ENCODE data around the gene SP6.

Gene SP6

DNA sequence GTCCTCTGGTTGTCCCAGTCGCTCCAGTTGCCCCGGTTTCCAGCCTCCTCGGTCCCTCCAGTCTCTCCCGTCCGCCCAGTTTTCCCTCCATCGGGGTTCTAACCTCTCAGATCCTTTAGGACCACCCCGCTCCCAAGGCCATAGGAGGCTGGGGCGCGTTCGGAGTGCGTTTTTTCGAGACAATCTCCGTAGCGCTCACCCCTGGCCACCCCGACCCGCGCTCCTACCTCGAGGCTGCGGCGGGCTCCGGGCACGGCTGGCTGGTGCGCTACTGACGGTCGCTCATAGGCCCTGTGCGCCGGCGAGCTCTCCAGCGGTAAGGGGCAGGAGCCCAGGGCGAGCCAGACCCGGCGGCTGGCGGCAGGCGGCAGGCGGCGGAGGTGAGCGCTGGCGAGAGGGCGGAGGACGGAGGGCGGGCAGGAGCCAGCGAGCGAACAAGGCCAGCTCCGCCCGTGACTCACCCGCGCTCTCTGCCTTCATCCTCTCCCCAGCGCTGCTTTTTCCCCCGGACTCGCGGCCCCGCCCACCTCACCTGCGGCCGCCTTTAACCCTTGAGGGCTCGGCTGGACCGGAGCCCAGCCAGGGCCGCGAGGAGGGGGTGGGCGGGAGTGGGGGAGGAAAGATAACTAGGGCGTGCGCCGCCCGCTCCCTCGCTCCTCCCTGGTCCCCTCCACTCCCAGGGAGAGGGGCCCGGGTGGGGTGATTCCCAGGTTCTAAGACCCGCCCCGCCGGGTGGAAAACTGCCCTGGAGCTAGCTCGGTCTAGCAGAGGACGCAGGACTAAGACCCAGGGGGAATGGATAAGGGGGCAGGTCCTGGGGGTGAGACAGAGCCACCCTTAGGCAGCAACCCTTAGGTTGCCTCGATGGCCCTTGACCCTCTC is at the start of gene SP6:
SP6 (minus strand) TSS at position 472 of the 882 bp plus-strand sequence. CDS start 2,734 bp downstream, outside the sequence.
- FAIRE-seq (no peak), DNase-seq (ENCODE audit: low spot score) (peak; percentile 69)

DNA sequence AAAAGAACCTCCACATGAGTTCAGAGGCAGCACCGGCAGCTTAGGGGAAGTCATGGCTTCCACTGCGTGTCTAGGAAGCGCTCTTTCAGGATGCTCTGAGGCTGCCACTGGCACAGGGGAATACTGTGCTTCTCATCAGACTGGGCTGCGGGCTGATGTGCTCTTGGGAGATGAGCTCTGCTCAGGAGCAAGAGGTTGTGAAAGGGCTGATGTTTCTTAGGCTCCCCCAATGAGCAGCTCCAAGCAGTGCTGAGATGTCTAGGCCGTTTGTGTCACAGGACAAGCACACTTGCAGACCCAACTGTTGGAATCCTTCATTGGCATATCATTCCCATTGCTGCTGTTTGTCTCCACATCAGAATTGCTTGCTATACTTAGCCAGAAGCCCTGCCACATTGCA is 48.7 kb upstream of the SP6 start:
- FAIRE-seq = no peak
- DNase-seq (ENCODE audit: low spot score) = no peak

DNA sequence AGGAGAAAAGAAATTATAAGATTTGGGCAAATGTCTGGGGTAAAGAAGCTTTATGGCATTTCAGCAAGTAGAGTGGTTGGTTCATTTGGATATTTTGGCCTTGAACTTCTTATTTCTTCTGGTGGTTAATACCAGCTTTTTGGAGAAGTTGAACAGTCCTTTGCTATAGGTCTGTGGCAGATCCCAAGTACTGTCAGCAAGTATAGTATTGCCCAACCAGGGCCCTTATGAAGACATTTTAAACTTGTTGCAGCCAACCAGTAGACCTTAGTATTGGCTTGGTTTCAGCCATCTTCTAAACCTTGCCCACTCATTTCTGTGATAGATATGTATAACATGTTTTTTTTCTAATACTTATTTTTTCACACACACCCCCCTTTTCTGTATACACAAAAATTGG is 47.3 kb upstream of the SP6 start:
- no peak for DNase-seq (ENCODE audit: low spot score)
- FAIRE-seq = no peak

DNA sequence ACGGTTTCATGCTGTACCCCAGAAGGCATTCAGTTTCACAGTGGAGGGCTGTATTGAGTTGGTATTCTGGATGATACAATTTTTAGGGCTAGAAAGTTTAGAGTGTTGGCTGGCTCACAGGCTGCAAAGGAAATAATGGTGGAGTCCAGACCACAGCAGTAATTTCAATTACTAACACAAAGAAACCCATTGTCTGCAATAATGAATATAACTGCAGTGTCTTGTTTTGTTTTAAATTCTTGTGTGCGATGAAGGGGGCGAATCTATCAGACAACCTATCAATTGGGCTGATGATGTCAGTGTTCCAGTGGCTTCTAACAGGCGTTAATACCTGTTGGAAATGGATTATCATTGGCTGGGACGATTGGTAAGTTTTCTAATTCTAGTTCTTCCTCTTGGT is 46.6 kb upstream of the SP6 start:
- DNase-seq (ENCODE audit: low spot score) (no peak), FAIRE-seq (no peak)

DNA sequence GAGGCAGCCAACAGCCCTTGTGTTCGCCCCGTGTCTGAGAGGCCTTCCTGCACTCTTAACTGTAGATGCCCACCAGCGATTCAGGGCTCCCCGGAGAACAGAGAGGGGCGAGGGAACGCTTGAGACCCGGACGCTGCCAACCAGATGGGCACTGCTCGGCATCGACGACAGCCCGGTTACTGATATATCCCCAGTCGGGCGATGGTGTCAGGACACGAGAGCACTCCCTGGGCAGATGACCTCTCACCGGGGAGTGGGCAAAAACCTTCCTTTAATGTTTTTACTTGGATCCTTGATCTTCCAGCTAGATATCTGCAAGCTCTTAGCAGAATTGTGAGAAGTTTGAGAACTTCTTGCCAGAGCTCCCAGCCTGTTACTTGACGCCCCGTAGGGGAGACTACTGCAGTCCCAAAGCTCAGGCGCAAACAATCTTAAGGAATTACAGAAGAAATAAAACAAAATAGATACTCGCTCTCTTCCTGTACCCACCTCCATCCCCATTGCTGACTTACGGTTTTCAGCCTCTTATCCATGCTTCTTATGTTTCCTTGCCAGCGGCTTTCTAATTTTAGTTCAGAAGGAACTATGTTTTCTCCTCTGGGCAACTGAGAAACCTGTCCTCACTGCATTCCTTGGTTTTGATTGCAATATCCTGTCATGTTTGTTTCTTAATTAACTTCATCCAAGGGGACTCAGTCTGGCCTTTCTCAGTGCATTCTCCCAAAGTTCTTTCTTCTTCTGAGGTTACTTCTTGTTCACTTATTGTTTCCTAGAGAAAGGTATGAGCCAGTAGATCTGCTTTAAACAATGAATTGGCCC is 45.9 kb upstream of the SP6 start:
- DNase-seq (ENCODE audit: low spot score) (no peak), FAIRE-seq (no peak)

DNA sequence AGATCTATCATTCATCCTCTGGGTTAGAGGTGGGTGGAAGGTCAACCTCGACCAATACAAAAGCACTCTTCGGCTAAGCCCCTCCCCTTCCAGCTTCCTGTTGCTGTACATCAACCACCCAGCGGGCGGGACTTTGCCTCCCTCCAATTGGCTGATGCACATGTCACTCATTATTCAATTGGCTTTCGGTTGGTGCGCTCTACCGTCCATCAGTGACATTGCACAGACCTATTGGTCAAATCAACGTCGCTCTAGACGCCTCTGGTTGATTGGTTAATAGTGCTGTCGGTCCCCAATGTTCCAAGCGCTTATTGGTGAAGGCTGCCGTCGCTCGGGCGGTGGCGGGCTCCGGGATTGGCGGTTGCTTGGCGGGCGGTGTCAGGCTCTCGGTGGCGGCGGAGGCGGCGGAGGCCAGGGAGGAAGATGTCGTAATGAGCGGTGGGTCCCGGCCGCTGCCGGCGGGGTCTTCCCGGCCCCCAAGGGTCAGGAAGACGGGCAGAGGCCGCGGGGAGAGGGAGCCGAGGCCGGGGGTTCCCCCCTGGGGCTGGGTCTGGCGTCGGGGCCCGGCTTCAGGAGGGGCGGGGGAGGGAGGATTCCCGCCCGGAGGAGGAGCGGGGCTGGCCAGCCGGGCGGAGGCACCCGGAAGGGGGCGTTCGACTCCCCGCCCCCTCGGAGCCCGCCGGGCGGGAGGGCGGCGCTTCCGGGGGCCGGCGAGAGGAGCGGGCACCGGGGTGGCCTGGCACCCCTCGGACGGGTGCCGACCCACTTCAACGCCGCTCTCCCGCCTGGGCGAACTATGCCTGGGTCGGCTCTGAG is 45.1 kb upstream of the SP6 start, which contains the start of gene SP2:
SP2 (plus strand) TSS at position 381 of the 816 bp plus-strand sequence; CDS start at position 432, 51 bp downstream.
- FAIRE-seq = peak; percentile 91
- peak; percentile 100 for DNase-seq (ENCODE audit: low spot score)

DNA sequence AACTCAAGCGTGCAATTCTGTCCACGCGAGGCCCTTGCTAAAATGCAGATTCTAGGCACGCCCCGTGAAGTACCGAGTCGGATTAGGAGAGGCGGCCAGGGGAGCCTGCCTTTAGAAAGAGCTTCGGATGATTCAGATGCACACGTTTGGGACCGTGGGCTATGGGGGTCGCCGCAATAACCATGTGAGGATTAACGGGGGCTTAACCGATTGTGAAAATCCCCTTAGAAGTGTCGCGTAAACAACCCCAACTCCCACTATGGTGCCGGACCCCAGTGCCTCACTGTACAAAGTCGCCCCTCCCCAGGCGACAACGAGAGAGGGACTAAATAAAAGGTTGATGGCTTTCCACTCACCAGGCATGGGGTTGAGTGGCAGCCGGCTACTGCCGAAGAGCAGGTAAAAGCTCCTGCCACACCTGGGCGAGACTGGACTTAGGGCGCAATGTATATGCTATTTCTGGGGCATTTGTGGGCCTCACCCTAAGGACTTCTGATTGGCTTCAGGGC is 44.4 kb upstream of the SP6 start:
- FAIRE-seq = no peak
- no peak for DNase-seq (ENCODE audit: low spot score)

DNA sequence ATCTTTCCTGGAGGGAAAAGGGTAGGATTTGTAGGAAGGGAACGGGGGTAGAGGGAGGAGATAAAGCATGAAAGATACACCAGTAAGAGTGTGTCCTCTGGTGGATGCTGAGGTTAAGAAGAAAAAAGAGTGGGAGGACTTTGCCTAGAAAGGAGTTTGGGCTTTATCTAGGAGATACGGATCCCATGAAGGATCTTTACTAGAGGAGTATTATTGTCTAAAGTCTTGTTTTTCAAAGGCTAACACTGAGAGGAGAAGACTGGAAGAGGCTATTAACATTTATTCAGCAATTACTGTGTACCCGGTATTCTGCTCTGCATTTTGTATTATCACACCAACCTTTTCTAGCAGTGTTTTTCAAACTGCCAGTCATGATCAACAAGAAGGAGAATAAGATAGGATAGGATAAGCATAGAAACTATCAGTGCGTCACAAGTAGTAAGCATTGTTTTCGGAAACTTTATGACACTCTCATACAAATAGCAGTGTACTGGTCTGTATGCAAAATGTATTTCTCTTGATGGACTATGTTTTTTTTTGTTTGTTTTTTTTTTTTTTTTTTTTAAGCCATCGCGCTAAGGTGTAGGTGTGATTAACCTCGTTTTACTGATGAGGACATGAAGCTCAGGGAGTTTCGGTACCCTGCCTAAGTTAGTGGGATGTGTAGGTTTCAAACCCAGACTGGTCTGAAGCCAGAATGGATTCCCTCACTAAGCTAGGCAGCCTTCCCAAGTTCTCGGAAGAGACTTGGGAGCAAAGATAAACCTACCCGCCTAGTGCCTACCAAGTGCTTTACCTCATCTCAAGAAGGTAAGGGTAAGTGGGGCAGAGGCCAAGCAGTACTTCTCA is 43.8 kb upstream of the SP6 start:
- FAIRE-seq (no peak), DNase-seq (ENCODE audit: low spot score) (no peak)

DNA sequence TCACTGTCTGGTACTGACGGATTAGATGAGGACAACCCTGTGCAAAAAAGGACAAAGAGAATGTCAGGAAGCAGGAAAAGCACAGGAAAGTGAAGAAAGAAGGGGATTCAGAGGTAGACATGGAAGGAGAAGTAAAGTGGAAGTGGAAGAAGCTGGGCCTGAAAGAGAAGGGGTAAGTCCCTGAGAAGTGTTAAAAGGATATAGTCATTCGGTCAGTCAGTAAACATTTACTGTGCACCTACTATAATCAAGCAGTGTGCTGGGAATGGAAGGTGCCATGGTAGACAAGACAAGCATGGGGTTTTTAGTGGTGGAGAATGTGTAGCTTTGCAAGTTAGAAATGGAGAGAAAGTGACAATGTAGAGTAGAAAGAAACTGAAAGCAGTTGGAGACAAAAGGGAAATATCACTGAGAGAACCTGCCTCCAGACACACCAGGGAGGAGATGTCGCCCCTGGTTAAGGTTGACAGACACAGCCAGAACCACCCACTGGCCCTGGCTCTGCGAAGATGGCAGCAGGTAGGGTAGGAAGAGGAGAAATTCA is 40.7 kb upstream of the SP6 start:
- DNase-seq (ENCODE audit: low spot score) = no peak
- no peak for FAIRE-seq

DNA sequence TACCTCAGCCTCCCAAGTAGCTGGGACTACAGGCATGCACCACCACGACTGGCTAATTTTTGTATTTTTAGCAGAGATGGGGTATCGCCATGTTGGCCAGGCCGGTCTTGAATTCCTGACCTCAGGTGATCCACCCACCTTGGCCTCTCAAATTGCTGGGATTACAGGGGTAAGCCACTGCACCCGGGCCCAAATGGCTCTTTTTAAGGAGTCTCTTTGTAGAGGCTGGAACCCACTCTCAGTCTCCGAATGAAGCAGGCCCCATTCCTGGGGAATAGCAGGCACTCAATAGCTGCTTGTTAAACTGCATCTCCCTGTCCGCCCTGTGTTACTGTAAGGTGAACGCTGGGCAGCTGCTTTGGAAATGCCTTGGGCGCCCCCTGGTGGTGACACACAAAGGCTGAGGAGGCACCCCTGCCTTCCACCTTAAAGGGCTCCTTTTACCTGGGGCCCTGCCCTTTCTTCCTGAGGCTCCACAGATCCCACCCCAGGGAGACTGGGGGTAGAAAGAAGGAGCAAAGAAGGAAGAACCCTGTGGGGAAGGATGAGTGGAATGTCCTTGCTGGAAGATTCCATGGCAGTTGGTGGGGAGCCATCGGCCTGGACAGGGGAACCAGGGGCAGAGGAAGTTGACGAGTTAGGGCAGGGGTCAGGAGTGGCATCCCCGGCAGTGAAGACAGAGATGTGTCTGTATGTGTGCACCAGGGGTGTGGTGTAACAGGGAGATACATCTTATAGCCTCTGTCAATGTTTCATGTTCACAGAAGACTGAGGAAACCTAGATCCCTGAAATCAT is 39.0 kb upstream of the SP6 start:
- FAIRE-seq = no peak
- DNase-seq (ENCODE audit: low spot score) = peak; percentile 64

DNA sequence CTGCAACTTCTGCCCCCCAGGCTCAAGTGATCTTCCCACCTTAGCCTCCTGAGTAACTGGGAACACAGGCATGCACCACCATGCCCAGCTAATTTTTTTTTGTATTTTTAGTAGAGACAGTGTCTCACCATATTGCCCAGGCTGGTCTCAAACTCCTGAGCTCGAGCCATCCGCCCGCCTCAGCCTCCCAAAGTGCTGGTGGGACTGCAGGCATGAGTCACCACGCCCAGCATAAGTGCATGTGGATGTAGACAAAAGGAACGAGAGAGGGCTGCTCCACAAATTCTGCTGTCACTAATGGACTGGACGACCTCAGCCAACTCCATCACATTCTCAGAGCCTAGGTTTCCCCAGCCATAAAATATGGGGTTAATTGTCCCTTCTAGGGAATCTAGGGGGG is 37.3 kb upstream of the SP6 start:
- DNase-seq (ENCODE audit: low spot score) = no peak
- FAIRE-seq = no peak

DNA sequence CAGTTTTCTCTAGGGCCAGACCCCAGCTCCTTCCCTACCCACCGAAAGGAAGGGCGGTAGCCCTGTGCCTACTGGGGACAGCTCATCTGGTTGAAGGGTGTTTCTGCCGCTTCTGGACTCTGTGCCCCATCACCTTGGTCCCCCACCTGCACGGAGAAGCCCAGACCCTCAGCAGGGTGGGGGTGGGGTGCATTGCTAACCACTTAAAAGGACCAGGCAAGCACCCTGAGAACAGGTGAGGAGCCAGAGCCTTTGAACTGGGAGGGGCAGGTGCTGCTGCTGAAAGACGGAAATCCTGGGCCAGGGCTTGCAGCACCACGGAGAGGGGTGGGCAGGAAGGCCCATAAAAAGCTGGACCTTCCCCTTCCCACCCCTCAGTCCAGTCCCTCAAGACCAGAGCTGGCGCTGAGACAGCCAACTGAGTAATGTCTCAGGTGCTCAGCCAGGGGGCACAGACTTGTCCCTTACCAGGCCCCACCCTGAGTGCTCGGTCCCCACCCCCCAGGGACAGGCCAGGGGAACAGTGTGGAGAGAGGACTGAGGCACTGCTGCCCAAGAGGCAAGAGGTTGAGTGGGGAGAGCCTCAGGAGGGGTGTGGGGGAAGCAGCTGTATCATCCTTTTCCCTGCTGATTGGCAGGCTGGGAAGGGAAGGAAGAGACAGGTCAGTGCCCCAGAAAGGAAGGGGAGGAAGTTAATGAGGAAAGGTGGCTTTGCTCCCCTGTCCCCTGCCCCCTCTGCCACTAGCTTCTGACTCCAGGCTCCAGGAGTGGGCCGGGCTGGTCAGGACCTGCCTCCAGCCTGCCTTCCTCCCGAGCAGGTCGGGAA is 34.2 kb upstream of the SP6 start:
- no peak for FAIRE-seq
- DNase-seq (ENCODE audit: low spot score) = no peak

DNA sequence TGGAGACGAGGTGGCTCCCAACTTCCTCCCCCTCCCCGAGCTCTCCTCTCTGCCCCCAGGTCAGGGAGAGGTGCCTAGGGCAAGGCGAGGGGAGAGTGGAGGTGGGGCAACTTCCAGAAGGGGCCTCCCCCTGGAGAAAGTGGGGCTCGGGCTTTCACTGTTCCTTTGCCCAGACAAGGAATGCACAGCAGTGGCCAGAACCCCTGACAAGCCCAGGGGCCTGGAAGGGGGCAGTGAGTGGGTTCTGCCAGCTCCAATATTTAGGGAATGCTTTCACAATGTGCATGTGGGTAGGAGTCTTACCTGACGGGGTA is 33.4 kb upstream of the SP6 start:
- FAIRE-seq (no peak), DNase-seq (ENCODE audit: low spot score) (no peak)

DNA sequence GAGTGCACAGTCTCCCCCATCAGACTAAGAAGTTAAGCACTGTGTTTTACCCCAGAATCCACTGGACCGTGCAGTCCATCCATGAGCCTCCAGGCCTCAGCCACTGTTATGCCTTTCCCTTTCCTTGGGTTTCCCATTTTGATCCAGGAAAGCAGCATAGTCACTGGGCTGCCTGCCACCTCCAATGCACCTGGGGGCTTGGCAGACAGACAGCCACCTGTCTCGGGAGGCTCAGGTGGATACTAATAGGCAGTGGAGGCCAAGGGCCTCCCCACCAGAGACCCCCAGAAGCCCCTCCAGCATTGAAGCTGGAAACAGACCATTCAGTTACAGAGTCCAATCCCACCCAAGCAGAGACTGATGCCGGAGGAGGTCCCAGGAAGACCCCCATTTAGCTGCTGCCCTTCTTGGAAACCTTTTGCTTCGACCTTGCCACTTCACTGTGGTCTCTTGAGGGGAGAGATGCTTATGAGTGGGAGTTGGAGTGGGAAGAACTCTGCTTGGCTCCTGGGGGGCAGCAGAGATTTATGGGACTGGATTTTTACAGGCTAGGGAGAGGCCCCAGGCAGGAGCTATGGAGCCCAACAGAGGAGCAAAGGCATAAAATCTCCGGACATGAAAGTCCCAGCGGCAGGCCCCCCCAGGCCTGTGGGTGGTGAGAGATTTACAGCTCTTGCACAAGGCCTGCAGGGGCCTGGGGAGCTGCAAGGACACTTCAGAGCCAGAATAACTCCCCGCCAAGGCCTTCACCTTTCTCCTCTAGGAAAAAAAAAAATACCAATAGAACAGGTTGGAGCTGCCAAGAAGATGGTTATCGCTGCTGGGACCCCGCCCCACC is 32.8 kb upstream of the SP6 start:
- DNase-seq (ENCODE audit: low spot score) (no peak), FAIRE-seq (no peak)

DNA sequence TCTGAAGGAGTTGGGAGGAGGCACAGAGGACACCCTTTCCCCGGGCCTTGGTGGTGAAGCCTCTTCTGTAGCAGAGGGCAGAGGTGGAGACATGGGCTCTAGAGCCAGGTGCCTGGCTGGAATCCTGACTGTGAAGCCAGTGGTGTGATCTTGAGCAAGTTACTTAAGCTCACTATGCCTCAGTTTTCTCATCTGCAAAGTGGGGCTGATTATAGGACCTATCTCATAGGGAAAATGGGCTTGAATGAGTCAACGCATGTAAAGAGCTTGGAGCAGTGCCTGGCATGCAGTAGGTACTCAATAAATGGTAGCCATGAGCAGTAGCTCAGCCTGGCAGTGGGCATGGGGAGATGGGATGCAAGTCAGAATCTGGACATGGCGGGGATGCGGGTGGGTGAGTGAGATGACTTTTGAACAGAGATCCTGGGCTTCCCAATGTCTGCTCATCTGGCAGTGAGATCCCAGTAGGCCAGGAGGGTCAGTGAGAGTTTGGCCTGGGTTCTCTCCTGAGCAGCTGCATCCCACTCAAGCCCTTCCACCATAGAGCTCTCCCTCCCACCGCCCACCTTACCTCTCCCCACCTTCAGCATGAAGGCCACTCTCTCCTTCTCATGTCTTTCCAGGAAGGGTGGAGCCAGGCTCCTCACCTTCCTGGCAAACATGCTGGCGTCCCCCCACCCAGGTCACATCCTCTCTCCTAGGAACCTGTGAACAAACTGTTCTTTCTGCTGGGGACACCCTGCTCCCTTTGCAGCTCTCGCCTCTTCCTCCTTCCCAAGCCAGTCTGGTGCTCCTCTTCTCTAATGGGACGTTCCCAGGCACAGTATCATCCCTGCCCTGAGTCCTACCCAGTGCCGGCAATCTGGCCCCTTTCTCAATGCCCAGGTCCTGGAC is 32.0 kb upstream of the SP6 start:
- no peak for FAIRE-seq
- no peak for DNase-seq (ENCODE audit: low spot score)

DNA sequence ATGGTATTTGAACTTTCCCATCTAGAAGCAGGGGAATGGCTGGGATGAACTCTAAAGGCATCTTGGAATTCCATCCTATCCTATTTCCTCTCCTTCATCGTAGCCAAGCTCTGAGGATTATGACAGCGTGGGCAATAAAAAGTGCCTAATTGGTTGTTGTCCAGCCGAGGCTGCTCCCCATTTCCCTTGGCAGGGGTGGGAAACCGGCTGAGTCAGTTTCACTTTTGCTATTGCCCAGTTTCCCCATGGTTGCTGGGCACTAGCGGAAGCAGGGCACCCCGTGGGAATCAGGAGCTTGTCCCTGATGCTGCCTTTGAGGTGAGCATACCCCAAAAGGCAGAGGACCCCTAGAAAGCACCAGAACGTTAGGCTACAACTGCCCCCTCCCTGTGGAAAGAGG is 31.3 kb upstream of the SP6 start:
- DNase-seq (ENCODE audit: low spot score) (no peak), FAIRE-seq (no peak)

Measured in RCC 7860 (cell line).